GM10266 (cell line): ENCODE results near the gene SLC8A1.

Experiments
- DNase-seq: peaks from one replicate; pipeline ENCODE4 v3.0.0; 2012; ENCODE audit errors: extremely low spot score
- TF ChIP-seq, protein P1 (sequence below): IDR thresholded peaks from 2 replicates; pipeline ENCODE4 v1.5.1; 2012; ENCODE audit warnings: mild to moderate bottlenecking, low read depth; ENCODE audit not compliant: control insufficient read depth, insufficient read depth; ENCODE audit errors: missing control alignments

Gene SLC8A1

GRCh38 chr2:40249577-40249976, 202.3 kb downstream of the SLC8A1 start:
- TF ChIP-seq, protein P1, sequence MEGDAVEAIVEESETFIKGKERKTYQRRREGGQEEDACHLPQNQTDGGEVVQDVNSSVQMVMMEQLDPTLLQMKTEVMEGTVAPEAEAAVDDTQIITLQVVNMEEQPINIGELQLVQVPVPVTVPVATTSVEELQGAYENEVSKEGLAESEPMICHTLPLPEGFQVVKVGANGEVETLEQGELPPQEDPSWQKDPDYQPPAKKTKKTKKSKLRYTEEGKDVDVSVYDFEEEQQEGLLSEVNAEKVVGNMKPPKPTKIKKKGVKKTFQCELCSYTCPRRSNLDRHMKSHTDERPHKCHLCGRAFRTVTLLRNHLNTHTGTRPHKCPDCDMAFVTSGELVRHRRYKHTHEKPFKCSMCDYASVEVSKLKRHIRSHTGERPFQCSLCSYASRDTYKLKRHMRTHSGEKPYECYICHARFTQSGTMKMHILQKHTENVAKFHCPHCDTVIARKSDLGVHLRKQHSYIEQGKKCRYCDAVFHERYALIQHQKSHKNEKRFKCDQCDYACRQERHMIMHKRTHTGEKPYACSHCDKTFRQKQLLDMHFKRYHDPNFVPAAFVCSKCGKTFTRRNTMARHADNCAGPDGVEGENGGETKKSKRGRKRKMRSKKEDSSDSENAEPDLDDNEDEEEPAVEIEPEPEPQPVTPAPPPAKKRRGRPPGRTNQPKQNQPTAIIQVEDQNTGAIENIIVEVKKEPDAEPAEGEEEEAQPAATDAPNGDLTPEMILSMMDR = no peak
- DNase-seq = no peak

DNA sequence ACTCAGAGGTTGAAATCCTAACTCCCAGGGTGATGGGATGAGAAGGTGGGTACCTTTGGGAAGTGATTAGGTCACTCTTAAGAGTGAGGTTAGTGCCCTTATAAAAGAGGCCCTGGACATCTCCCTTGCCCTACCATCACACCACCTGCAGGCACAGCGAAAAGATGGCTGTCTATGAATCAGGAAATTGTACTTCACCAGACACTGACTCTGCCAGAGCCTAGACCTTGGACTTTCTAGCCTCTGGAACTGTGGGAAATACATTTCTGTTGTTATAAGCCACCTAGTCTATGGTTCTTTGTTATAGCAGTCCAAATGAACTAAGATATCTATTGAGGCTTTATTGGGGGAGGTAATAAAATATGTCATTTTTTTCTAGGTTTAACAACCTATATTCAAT, 203.6 kb downstream of the SLC8A1 start:
- TF ChIP-seq, protein P1 = no peak

GRCh38 chr2:40244675-40245074, 207.2 kb downstream of the SLC8A1 start:
- peak; percentile 46 for DNase-seq
- TF ChIP-seq, protein P1 = peak; percentile 50

More for the DNA sequence above, 203.6 kb downstream of the SLC8A1 start:
- no peak for DNase-seq

GRCh38 chr2:40244251-40244650, 207.6 kb downstream of the SLC8A1 start:
- TF ChIP-seq, protein P1 = no peak
- no peak for DNase-seq

GRCh38 chr2:40243581-40244187, 208.2 kb downstream of the SLC8A1 start:
- no peak for DNase-seq
- TF ChIP-seq, protein P1 = no peak

DNA sequence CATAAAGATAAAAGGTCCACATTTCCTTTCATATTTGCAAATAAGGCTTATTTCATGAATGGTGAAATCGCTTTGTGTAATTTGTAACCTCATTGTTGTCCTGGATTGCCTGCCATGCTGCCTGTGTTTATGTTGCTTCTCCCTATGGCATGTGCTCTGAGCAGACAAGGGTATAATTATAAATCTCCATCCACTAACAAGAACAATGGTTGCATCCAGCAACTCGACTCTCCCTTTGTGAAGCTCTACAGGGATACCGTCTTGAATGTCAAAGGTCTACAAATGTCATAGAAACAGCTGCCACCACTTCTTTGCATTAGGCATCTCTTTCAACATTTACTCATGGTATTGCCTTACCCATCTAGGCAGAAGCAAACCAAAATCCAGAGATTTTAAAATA, 209.6 kb downstream of the SLC8A1 start:
- DNase-seq = no peak
- TF ChIP-seq, protein P1 = no peak

- no peak for DNase-seq
- TF ChIP-seq, protein P1 = no peak
Measured at GRCh38 chr2:40240070-40240469, 211.8 kb downstream of the SLC8A1 start.
